Stimulated activated effector memory CD8-positive, alpha-beta T cell treated with anti-CD3 and anti-CD28 coated beads, Interleukin-12 subunit alpha, Interleukin-12 subunit beta, amount 100 ng/mL, for 72 hours (primary cell): ENCODE measurements around the gene ZNF814.
A peak's percentile ranks its signal among the peaks of the same experiment; 100 is the strongest.
"Not testable (repeated sequence)": the region's sequence is repeated elsewhere in the genome, so short reads cannot be mapped to it uniquely, and the experiment has no call there.

Experiments
- ATAC-seq: fragments of 150-1000 bp; cut with Tn5 transposase; 2 replicates; pipeline ENCODE4 v1.10.0; 2021
- DNase-seq, 2 donors: peaks; one replicate each; pipeline ENCODE4 v3.0.0; 2021 to 2022; ENCODE audit warnings: low spot score in 2 of 2
- H3K27ac Mint-ChIP-seq: one replicate; pipeline ENCODE4 v1.8.0; 2022; ENCODE audit warnings: mild to moderate bottlenecking, mixed read lengths
- H3K36me3 Mint-ChIP-seq: one replicate; pipeline ENCODE4 v1.8.0; 2022; ENCODE audit warnings: mild to moderate bottlenecking, mixed read lengths
- H3K4me1 Mint-ChIP-seq: one replicate; pipeline ENCODE4 v1.8.0; 2022; ENCODE audit warnings: mixed read lengths
- H3K4me3 Mint-ChIP-seq: one replicate; pipeline ENCODE4 v1.8.0; 2022; ENCODE audit warnings: mild to moderate bottlenecking, mixed read lengths
- H3K9me3 Mint-ChIP-seq: one replicate; pipeline ENCODE4 v1.8.0; 2022; ENCODE audit warnings: mixed read lengths

The ZNF814 gene

DNA sequence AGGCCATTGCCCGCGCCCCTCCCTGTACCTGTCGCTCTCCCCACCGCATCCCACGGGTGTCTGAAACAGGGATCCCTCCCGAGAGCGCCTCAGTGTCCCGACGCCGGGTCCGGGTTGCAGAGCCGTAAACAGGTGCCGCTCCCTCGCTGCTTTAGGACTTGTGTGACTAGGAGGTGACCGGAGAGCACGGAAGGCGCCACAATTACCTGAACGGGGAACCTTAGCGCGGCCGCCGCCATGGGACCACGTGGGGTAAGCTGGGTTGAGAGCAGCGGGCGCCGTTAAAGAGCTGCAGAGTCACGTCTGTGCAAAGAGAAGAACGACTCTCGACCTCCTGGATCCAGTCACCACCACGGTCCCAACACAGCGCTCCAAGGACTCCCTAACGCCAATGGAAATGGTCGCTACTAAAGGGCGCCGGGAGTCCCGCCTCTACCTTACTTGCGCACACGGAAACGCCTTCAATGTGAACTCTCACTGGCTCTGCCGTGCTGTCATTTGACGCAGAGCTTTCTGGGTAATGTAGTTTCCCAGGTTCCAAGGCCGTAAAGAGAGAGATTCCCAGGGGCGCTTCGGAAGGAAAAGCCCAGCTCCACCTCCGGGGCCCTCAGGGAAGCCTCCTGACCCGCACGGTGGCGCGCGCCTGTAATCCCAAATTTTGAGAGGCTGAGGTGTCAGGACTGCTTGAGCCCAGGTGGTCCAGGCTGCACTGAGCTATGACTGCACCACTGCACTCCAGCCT lies 74.2 kb downstream of the ZNF814 start, which contains the start of gene ZNF552:
ZNF552 (minus strand) TSS at position 409 of the 742 bp plus-strand sequence; CDS start at position 239, 170 bp downstream.
- peaks cover 44% of the 10 kb centered on the region for H3K4me1 Mint-ChIP-seq
- H3K4me3 Mint-ChIP-seq: peak within 1 kb of the TSS; percentile 97
- peaks cover 48% of the 10 kb centered on the region for H3K36me3 Mint-ChIP-seq
- DNase-seq (peak; percentile 41 to 81), ATAC-seq (peak; percentile 84)
- H3K9me3 Mint-ChIP-seq: no peaks in the 10 kb centered on the region
- H3K27ac Mint-ChIP-seq: peak within 1 kb of the TSS; percentile 94

GRCh38 chr19:57813919-57814504 lies 74.8 kb downstream of the ZNF814 start:
- H3K9me3 Mint-ChIP-seq: no peaks in the 10 kb centered on the region
- H3K36me3 Mint-ChIP-seq: peaks cover 48% of the 10 kb centered on the region
- H3K27ac Mint-ChIP-seq: peak overlapping the region; percentile 94
- peak overlapping the region; percentile 97 for H3K4me3 Mint-ChIP-seq
- ATAC-seq (no peak), DNase-seq (no peak)
- H3K4me1 Mint-ChIP-seq: peaks cover 42% of the 10 kb centered on the region

GRCh38 chr19:57812975-57813820 lies 75.6 kb downstream of the ZNF814 start:
- Mint-ChIP-seq H3K36me3 (peaks cover 54% of the 10 kb centered on the region), H3K4me1 (peaks cover 42% of the 10 kb centered on the region), H3K27ac (peak overlapping the region; percentile 40), H3K4me3 (peak overlapping the region; percentile 97)
- peak; percentile 42 for ATAC-seq
- not testable (repeated sequence) for H3K9me3 Mint-ChIP-seq, DNase-seq

DNA sequence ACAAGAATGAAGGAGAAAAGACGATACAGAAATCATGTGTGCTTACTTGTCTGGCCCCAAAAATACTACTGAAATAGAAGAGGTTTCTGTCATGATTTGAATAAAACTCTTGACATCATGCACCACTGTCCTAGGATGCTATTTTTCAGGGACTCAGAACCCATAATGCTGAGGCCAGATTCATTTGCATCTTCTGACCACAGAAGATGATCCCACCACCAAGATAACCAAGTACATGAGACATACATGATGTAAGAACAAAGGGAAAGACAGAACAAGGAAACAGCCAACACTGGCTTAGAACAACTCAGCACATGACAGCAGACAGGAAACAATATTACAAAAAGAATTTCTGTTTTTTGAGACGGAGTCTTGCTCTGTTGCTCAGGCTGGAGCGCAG lies 76.6 kb downstream of the ZNF814 start:
- no peak for DNase-seq
- peak overlapping the region; percentile 40 for H3K27ac Mint-ChIP-seq
- no peak overlapping the region for H3K4me3 Mint-ChIP-seq
- no peaks in the 10 kb centered on the region for H3K9me3 Mint-ChIP-seq
- ATAC-seq: no peak
- peaks cover 63% of the 10 kb centered on the region for H3K36me3 Mint-ChIP-seq
- H3K4me1 Mint-ChIP-seq: peaks cover 42% of the 10 kb centered on the region

DNA sequence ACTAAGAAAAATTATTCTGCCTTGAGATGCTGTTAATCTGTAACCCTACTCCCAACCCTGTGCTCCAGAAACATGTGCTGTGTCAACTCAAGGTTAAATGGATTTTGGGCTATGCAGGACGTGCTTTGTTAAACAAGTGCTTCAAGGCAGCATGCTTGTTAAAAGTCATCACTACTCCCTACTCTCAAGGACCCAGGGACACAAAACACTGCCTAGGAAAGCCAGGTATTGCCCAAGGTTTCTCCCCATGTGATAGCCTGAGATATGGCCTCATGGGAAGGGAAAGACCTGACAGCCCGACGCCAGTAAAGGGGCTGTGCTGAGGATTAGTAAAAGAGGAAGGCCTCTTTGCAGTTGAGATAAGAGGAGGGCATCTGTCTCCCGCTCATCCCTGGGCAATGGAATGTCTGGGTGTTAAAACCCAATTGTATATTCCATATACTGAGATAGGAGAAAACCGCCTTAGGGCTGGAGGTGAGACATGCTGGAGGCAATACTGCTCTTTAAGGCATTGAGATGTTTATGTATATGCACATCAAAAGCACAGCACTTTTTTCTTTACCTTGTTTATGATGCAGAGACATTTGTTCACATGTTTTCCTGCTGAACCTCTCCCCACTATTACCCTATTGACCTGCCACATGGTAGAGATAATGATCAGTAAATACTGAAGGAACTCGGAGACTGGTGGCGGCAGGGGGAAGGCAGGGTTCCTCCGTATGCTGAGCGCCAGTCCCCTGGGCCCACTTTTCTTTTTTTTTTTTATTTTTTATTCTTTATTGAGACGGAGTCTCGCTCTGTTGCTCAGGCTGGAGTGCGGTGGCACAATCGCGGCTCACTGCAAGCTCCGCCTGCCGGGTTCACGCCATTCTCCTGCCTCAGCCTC lies 78.2 kb downstream of the ZNF814 start:
- H3K4me3 Mint-ChIP-seq, DNase-seq, H3K27ac Mint-ChIP-seq, H3K9me3 Mint-ChIP-seq, ATAC-seq: not testable (repeated sequence)
- peaks cover 71% of the 10 kb centered on the region for H3K36me3 Mint-ChIP-seq
- peaks cover 36% of the 10 kb centered on the region for H3K4me1 Mint-ChIP-seq

- Mint-ChIP-seq H3K4me1 (peaks cover 20% of the 10 kb centered on the region), H3K9me3 (no peaks in the 10 kb centered on the region), H3K4me3 (no peak overlapping the region), H3K36me3 (peaks cover 68% of the 10 kb centered on the region), H3K27ac (no peak overlapping the region)
- DNase-seq (no peak), ATAC-seq (no peak)
Observed at GRCh38 chr19:57807541-57807940, 81.3 kb downstream of the ZNF814 start.

- no peak for ATAC-seq
- Mint-ChIP-seq H3K36me3 (peaks cover 32% of the 10 kb centered on the region), H3K4me3 (peak overlapping the region; percentile 43), H3K4me1 (peaks cover 12% of the 10 kb centered on the region), H3K27ac (no peak overlapping the region), H3K9me3 (no peaks in the 10 kb centered on the region)
- DNase-seq: no peak
Observed at GRCh38 chr19:57803594-57804325, 85.1 kb downstream of the ZNF814 start.

- H3K27ac Mint-ChIP-seq: no peak overlapping the region
- peaks cover 12% of the 10 kb centered on the region for H3K4me1 Mint-ChIP-seq
- DNase-seq (no peak), ATAC-seq (no peak)
- H3K9me3 Mint-ChIP-seq: no peaks in the 10 kb centered on the region
- peaks cover 27% of the 10 kb centered on the region for H3K36me3 Mint-ChIP-seq
- peak overlapping the region; percentile 43 for H3K4me3 Mint-ChIP-seq
Observed at GRCh38 chr19:57803265-57803593, 85.6 kb downstream of the ZNF814 start.

DNA sequence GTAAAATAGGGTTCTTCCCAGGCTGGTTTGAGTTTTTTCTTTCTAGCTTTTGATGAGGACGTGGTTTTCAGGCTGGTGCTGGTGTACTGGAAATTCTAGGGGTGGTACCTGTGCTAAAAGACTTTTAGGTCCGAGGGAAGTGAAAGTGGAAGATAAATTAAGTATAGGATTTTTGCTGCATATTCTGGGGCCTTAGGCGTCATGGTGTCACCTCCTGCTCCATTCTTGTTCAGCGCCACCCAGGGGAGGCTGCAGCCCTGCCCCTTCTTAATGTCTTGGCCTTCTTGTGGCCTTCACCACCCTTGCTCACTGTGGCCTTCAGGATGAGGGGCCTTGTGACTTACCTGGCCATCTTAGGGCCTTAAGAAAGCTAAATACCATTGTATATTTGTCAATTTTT lies 86.6 kb downstream of the ZNF814 start:
- Mint-ChIP-seq H3K9me3 (no peaks in the 10 kb centered on the region), H3K4me1 (peaks cover 12% of the 10 kb centered on the region), H3K4me3 (no peak overlapping the region), H3K27ac (no peak overlapping the region), H3K36me3 (peaks cover 18% of the 10 kb centered on the region)
- no peak for DNase-seq
- ATAC-seq: no peak

- Mint-ChIP-seq H3K9me3 (no peaks in the 10 kb centered on the region), H3K4me1 (peaks cover 12% of the 10 kb centered on the region), H3K36me3 (peaks cover 11% of the 10 kb centered on the region), H3K27ac (peak overlapping the region; percentile 24), H3K4me3 (no peak overlapping the region)
- no peak for ATAC-seq
- DNase-seq: no peak
Observed at GRCh38 chr19:57800696-57801095, 88.1 kb downstream of the ZNF814 start.
